Lower lobe of right lung (tissue), 2 donors: Measurements from ENCODE around the gene ADARB1. TPM values are rescaled to one million over a fixed set of nuclear protein-coding genes. Genes with fewer than 3 reads are reported as not detected.

Experiments
- ATAC-seq, 2 donors: fragments of 200-7000 bp; cut with Tn5 transposase; one replicate each; pipeline ENCODE4 v1.9.1; 2020 to 2022; ENCODE audit warnings: mild to moderate bottlenecking in 2 of 2, moderate library complexity in 2 of 2
- DNase-seq: peaks from one replicate; pipeline ENCODE4 v3.0.0-alpha.2; 2020
- H3K27ac ChIP-seq: fragments of 200-600 bp; one replicate; pipeline ENCODE4 v1.8.0; 2022
- H3K27me3 ChIP-seq: fragments of 200-600 bp; one replicate; pipeline ENCODE4 v1.8.0; 2022; ENCODE audit warnings: low read depth
- H3K36me3 ChIP-seq: fragments of 200-600 bp; one replicate; pipeline ENCODE4 v1.8.0; 2022; ENCODE audit warnings: mild to moderate bottlenecking
- H3K4me1 ChIP-seq: fragments of 200-600 bp; one replicate; pipeline ENCODE4 v1.8.0; 2022
- H3K4me3 ChIP-seq: fragments of 200-600 bp; one replicate; pipeline ENCODE4 v1.8.0; 2022; ENCODE audit warnings: mild to moderate bottlenecking
- H3K9me3 ChIP-seq: fragments of 200-600 bp; one replicate; pipeline ENCODE4 v1.8.0; 2022
- CTCF ChIP-seq: fragments of 200-600 bp; IDR thresholded peaks from one replicate; pipeline ENCODE4 v1.8.0; 2022; ENCODE audit warnings: antibody characterized with exemption, mild to moderate bottlenecking
- intact Hi-C: fragments of 100-400 bp; cut with DNase I; formaldehyde crosslinking; loops from one replicate; pipeline ENCODE4 v1.11.0; 2022
- total RNA-seq: library from RNA; stranded (reverse); fragmentation: NEBNext Ultra II Directional; extraction: Animal tissue kit (Norgen Biotek cat#: 25700); gene quantifications from one replicate; pipeline ENCODE4 v1.2.1, GENCODE V29; 2021
- donor health status: DM: no; HTN: yes; CAD: no; lungs with severe emphysema.

ADARB1 gene
- total RNA-seq, 1 donor from 2014 or later, result 48.2 TPM

GRCh38 chr21:45114072-45114471, 39.7 kb downstream of the ADARB1 start:
- DNase-seq, result no peak
- H3K4me3 ChIP-seq, result no peak overlapping the region
- H3K36me3 ChIP-seq, result no peaks in the 10 kb centered on the region
- H3K4me1 ChIP-seq, result peaks cover 51% of the 10 kb centered on the region
- no peak for TF ChIP-seq CTCF
- ATAC-seq, result peak in 1 of 2 donors; percentile 11
- intact Hi-C loops, result no loop called here
- H3K9me3 ChIP-seq, result no peaks in the 10 kb centered on the region
- H3K27me3 ChIP-seq, result no peaks in the 10 kb centered on the region
- H3K27ac ChIP-seq, result no peak overlapping the region

- Histone ChIP-seq H3K4me3 (no peak overlapping the region), H3K27ac (no peak overlapping the region), H3K27me3 (no peaks in the 10 kb centered on the region), H3K36me3 (no peaks in the 10 kb centered on the region), H3K4me1 (peaks cover 47% of the 10 kb centered on the region), H3K9me3 (no peaks in the 10 kb centered on the region)
- no peak for TF ChIP-seq CTCF
- no peak for ATAC-seq
- DNase-seq, result no peak
- intact Hi-C loops, result no loop called here
Measured at GRCh38 chr21:45114475-45114874, 40.1 kb downstream of the ADARB1 start.

GRCh38 chr21:45115141-45115540, 40.8 kb downstream of the ADARB1 start:
- H3K27me3 ChIP-seq, result no peaks in the 10 kb centered on the region
- ATAC-seq (no peak), DNase-seq (no peak)
- intact Hi-C loops, result no loop called here
- H3K4me1 ChIP-seq, result peaks cover 40% of the 10 kb centered on the region
- no peaks in the 10 kb centered on the region for H3K36me3 ChIP-seq
- H3K4me3 ChIP-seq, result no peak overlapping the region
- no peaks in the 10 kb centered on the region for H3K9me3 ChIP-seq
- TF ChIP-seq CTCF, result no peak
- H3K27ac ChIP-seq, result no peak overlapping the region

GRCh38 chr21:45116066-45116465, 41.7 kb downstream of the ADARB1 start:
- ATAC-seq (no peak), DNase-seq (no peak)
- Histone ChIP-seq H3K4me1 (peaks cover 31% of the 10 kb centered on the region), H3K4me3 (no peak overlapping the region), H3K27ac (no peak overlapping the region), H3K9me3 (no peaks in the 10 kb centered on the region), H3K27me3 (no peaks in the 10 kb centered on the region), H3K36me3 (no peaks in the 10 kb centered on the region)
- no peak for TF ChIP-seq CTCF
- intact Hi-C loops, result no loop called here

GRCh38 chr21:45117314-45117713, 42.9 kb downstream of the ADARB1 start:
- Histone ChIP-seq H3K4me1 (peaks cover 21% of the 10 kb centered on the region), H3K36me3 (no peaks in the 10 kb centered on the region), H3K4me3 (no peak overlapping the region), H3K27ac (no peak overlapping the region), H3K9me3 (no peaks in the 10 kb centered on the region), H3K27me3 (no peaks in the 10 kb centered on the region)
- TF ChIP-seq CTCF, result no peak
- intact Hi-C loops, result no loop called here
- DNase-seq (no peak), ATAC-seq (no peak)

- Histone ChIP-seq H3K36me3 (no peaks in the 10 kb centered on the region), H3K4me3 (no peak overlapping the region), H3K4me1 (peaks cover 21% of the 10 kb centered on the region), H3K27me3 (no peaks in the 10 kb centered on the region), H3K9me3 (no peaks in the 10 kb centered on the region), H3K27ac (no peak overlapping the region)
- no peak for ATAC-seq
- TF ChIP-seq CTCF, result no peak
- intact Hi-C loops, result no loop called here
- DNase-seq, result no peak
Measured at GRCh38 chr21:45118099-45118498, 43.7 kb downstream of the ADARB1 start.
